Fibroblast of the conjunctiva (primary cell): ENCODE measurements around the gene KDM2B.

Experiments used
- DNase-seq: peaks from one replicate; pipeline ENCODE4 v3.0.0-alpha.2; 2010; ENCODE audit warnings: low read depth

KDM2B gene

GRCh38 chr12:121430833-121431415, 149.9 kb downstream of the KDM2B start:
- DNase-seq: no peak

- no peak for DNase-seq
Measured at GRCh38 chr12:121428883-121429282, 151.9 kb downstream of the KDM2B start.

- DNase-seq: no peak
Measured at GRCh38 chr12:121427556-121428050, 153.2 kb downstream of the KDM2B start.

- DNase-seq: no peak
Measured at GRCh38 chr12:121424624-121424975, 156.2 kb downstream of the KDM2B start.

- DNase-seq: no peak
Measured at GRCh38 chr12:121423682-121424623, 156.9 kb downstream of the KDM2B start.

- DNase-seq: no peak
Measured at GRCh38 chr12:121423253-121423652, 157.6 kb downstream of the KDM2B start.

- no peak for DNase-seq
Measured at GRCh38 chr12:121420109-121420508, 160.7 kb downstream of the KDM2B start.

GRCh38 chr12:121417847-121418246, 163.0 kb downstream of the KDM2B start:
- no peak for DNase-seq

GRCh38 chr12:121413917-121414316, 166.9 kb downstream of the KDM2B start:
- no peak for DNase-seq

- no peak for DNase-seq
Measured at GRCh38 chr12:121405211-121405610, 175.6 kb downstream of the KDM2B start.

GRCh38 chr12:121404734-121405133, 176.1 kb downstream of the KDM2B start:
- DNase-seq: no peak

- no peak for DNase-seq
Measured at GRCh38 chr12:121403721-121404120, 177.1 kb downstream of the KDM2B start.

- DNase-seq: no peak
Measured at GRCh38 chr12:121400332-121401139, 180.3 kb downstream of the KDM2B start.

GRCh38 chr12:121399391-121400331, 181.2 kb downstream of the KDM2B start, which contains the start of gene RNF34:
RNF34 (plus strand) TSS chr12:121400118; CDS start chr12:121400213, 95 bp downstream.
- peak; percentile 96 for DNase-seq

- no peak for DNase-seq
Measured at GRCh38 chr12:121398355-121398754, 182.5 kb downstream of the KDM2B start.

- DNase-seq: no peak
Measured at GRCh38 chr12:121397521-121397920, 183.3 kb downstream of the KDM2B start.

GRCh38 chr12:121392325-121392716, 188.5 kb downstream of the KDM2B start:
- DNase-seq: no peak

- peak; percentile 69 for DNase-seq
Measured at GRCh38 chr12:121391619-121392324, 189.1 kb downstream of the KDM2B start.

- no peak for DNase-seq
Measured at GRCh38 chr12:121390856-121391255, 190.0 kb downstream of the KDM2B start.

- no peak for DNase-seq
Measured at GRCh38 chr12:121388421-121388981, 192.3 kb downstream of the KDM2B start.
